Activated naive CD8-positive, alpha-beta T cell treated with anti-CD3 and anti-CD28 coated beads, Interleukin-2, amount 10 ng/mL, durations not matched to agents 7 days and 5 days (primary cell): ENCODE measurements around the gene ARMC5. TPM values are rescaled to one million over a fixed set of nuclear protein-coding genes. Genes with fewer than 3 reads are reported as not detected.

Experiments
- ATAC-seq: fragments of 150-1000 bp; cut with Tn5 transposase; one replicate; pipeline ENCODE4 v1.10.0; 2021; ENCODE audit warnings: low read depth, moderate library complexity
- POLR2A ChIA-PET: fragments of 350-600 bp; sonication (Branson Sonifier 250); formaldehyde crosslinking; loops from one replicate; lab custom pipeline; 2021; ENCODE audit warnings: antibody characterized with exemption; lab: Charles Lee
- DNase-seq: peaks from one replicate; pipeline ENCODE4 v3.0.0; 2021
- H3K27ac Mint-ChIP-seq: one replicate; pipeline ENCODE4 v1.8.0; 2022; ENCODE audit warnings: mild to moderate bottlenecking, mixed read lengths
- H3K27me3 Mint-ChIP-seq: one replicate; pipeline ENCODE4 v1.8.0; 2022; ENCODE audit warnings: mild to moderate bottlenecking, moderate library complexity, mixed read lengths
- H3K36me3 Mint-ChIP-seq: one replicate; pipeline ENCODE4 v1.8.0; 2021; ENCODE audit warnings: mild to moderate bottlenecking, mixed read lengths
- H3K4me1 Mint-ChIP-seq: one replicate; pipeline ENCODE4 v1.8.0; 2021; ENCODE audit warnings: mixed read lengths
- H3K4me3 Mint-ChIP-seq: one replicate; pipeline ENCODE4 v1.8.0; 2022; ENCODE audit warnings: mild to moderate bottlenecking, moderate library complexity, mixed read lengths
- H3K9me3 Mint-ChIP-seq: one replicate; pipeline ENCODE4 v1.8.0; 2021; ENCODE audit warnings: mixed read lengths
- total RNA-seq, 2 experiments: library from RNA; stranded (reverse); gene quantifications; one replicate each; pipeline ENCODE4 v1.2.3, GENCODE V29; 2021

Gene ARMC5
- total RNA-seq, 2 experiments from 2014 or later, result 12.9 to 13.6 TPM

DNA sequence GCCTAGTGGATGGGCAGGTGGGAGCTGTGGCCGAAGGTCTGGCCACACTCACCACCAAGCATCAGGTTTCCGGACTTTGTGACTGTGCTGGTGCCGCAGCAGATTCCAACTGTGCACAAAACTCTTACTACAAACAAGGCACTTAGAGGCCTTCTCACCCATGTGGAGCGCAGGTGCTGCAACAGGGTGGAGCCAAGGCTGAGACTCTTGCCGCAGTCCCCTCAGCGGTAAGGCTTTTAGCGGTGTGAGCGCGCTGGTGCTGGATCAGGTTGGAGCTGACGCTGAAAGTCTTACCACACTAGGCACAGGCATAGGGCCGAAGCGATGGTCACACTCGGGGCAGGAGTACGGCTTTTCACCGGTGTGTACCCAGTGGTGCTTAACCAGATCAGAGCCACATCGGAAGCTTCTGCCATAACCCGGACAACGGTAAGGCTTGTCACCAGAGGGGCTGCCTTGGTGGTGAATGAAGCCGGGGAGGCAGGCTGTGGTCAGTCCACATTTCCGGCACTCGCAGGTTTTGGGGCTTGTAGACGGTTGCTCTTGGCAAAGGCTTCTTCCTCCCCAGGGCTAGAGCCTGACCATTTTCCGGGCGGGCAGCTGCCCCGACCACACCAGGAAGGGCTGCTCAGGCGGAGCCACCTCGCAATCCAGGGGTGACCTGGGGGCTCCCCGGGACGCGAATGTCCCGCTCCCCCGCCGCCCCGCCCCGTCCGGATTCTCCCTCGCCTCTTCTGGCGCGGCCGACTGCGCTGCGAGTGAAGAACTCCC lies 1.0 kb upstream of the ARMC5 start:
- peak; percentile 83 for DNase-seq
- H3K4me3 Mint-ChIP-seq, result peak overlapping the region; percentile 87
- H3K27me3 Mint-ChIP-seq, result no peaks in the 10 kb centered on the region
- ATAC-seq, result peak; percentile 31
- H3K9me3 Mint-ChIP-seq, result no peaks in the 10 kb centered on the region
- H3K36me3 Mint-ChIP-seq, result peaks cover 13% of the 10 kb centered on the region
- peak overlapping the region; percentile 97 for H3K27ac Mint-ChIP-seq
- POLR2A ChIA-PET, result interaction anchor here (0.7 to 5.9 kb wide), 20 partner anchors 16 to 516 kb away, joined by 3 to 36 read pairs (median 7); partner anchors contain the start of genes FUS, KAT8, PYCARD and RUSF1
- peaks cover 41% of the 10 kb centered on the region for H3K4me1 Mint-ChIP-seq

DNA sequence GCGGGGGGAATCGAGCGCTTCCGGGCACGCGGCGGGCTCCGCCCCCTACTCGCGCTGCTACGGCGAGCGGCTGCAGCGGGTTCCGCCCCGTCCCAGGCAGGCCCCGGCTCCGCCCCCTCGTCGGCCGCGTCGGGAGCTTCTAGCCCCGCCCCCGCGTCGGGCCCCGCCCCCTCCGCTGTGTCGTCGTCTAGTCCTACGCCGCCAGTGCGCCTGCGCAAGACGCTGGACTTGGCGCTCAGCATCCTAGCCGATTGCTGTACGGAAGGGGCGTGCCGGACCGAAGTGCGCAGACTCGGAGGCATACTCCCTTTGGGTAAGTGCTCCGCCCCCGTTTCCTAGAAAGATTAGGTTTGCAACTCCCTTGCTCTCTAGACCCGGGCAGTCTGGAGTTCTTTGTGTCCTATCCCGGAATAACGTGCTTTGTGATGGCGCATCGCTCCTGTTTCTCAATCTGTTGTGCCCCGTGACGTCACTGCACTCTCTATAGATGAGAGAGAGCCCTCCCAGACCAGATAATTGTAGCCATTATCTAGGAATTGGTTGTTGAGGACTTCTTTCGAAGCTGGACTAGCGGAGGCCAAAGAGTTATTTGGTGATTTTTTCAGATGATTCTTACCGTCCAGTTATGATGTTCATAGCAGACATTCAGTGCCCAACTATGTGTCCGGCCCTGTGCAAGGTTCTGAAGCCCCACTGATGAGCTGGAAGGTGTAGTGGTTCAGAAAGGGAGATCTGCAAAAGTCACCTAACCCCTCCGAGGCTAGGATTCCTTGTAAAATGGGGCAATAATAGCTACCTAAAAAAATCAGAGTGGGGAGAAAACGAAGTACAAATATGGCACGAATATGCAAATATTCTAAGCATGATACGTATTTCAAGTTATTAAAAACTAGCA lies 633 bp downstream of the ARMC5 start:
- Mint-ChIP-seq H3K4me3 (peak overlapping the region; percentile 92), H3K27me3 (no peaks in the 10 kb centered on the region), H3K4me1 (peaks cover 36% of the 10 kb centered on the region), H3K9me3 (no peaks in the 10 kb centered on the region), H3K36me3 (peaks cover 14% of the 10 kb centered on the region), H3K27ac (peak overlapping the region; percentile 97)
- ATAC-seq (peak; percentile 72), DNase-seq (peak; percentile 100)
- POLR2A ChIA-PET, result interaction anchor here (0.7 to 5.9 kb wide), 29 partner anchors 8 to 518 kb away, joined by 3 to 36 read pairs (median 5); partner anchors contain the start of genes FUS, KAT8, PYCARD and RUSF1

GRCh38 chr16:31460582-31461002 lies 1.3 kb downstream of the ARMC5 start:
- POLR2A ChIA-PET, result interaction anchor here (0.7 to 5.9 kb wide), 19 partner anchors 9 to 475 kb away, joined by 3 to 36 read pairs (median 5); partner anchors contain the start of genes FUS, KAT8, RUSF1 and ZNF267
- ATAC-seq (no peak), DNase-seq (no peak)
- H3K27me3 Mint-ChIP-seq, result no peaks in the 10 kb centered on the region
- H3K4me1 Mint-ChIP-seq, result peaks cover 30% of the 10 kb centered on the region
- peak overlapping the region; percentile 92 for H3K4me3 Mint-ChIP-seq
- no peaks in the 10 kb centered on the region for H3K9me3 Mint-ChIP-seq
- peak overlapping the region; percentile 92 for H3K27ac Mint-ChIP-seq
- peaks cover 13% of the 10 kb centered on the region for H3K36me3 Mint-ChIP-seq

DNA sequence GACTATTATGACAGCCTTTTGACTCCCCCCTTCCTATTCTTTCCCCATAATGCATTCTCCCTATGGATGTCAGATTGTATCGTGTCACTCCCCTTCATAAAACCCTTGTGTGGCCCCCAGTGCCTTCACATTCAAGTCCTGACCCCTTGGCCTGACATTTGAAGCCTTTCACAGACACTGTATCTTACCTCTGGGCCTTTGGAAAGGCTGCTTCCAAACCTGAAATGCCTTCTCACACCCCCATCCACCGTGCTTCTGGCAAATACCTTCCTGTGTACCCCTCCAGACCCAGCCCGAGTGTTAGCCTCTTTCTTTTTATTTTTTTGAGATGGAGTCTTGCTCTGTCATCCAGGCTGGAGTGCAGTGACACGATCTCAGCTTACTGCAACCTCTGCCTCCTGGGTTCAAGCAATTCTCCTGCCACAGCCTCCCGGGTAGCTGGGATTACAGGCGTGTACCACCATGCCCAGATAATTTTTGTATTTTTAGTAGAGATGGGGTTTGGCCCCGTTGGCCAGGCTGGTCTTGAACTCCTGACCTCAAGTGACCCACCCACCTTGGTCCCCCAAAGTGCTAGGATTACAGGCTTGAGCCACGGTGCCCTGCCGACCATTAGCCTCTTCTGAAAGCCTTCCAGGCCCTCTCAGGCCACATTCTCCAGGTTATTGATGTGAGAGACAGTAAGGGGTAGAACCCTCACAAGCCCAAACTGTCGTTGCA lies 2.1 kb downstream of the ARMC5 start:
- peaks cover 25% of the 10 kb centered on the region for H3K4me1 Mint-ChIP-seq
- no peaks in the 10 kb centered on the region for H3K27me3 Mint-ChIP-seq
- H3K4me3 Mint-ChIP-seq, result peak overlapping the region; percentile 1
- peaks cover 12% of the 10 kb centered on the region for H3K36me3 Mint-ChIP-seq
- DNase-seq (no peak), ATAC-seq (no peak)
- H3K9me3 Mint-ChIP-seq, result no peaks in the 10 kb centered on the region
- peak overlapping the region; percentile 69 for H3K27ac Mint-ChIP-seq
- POLR2A ChIA-PET, result interaction anchor here (0.7 to 5.9 kb wide), 14 partner anchors 10 to 412 kb away, joined by 3 to 36 read pairs (median 11); partner anchors contain the start of genes FUS, KAT8, RUSF1 and ZNF267

DNA sequence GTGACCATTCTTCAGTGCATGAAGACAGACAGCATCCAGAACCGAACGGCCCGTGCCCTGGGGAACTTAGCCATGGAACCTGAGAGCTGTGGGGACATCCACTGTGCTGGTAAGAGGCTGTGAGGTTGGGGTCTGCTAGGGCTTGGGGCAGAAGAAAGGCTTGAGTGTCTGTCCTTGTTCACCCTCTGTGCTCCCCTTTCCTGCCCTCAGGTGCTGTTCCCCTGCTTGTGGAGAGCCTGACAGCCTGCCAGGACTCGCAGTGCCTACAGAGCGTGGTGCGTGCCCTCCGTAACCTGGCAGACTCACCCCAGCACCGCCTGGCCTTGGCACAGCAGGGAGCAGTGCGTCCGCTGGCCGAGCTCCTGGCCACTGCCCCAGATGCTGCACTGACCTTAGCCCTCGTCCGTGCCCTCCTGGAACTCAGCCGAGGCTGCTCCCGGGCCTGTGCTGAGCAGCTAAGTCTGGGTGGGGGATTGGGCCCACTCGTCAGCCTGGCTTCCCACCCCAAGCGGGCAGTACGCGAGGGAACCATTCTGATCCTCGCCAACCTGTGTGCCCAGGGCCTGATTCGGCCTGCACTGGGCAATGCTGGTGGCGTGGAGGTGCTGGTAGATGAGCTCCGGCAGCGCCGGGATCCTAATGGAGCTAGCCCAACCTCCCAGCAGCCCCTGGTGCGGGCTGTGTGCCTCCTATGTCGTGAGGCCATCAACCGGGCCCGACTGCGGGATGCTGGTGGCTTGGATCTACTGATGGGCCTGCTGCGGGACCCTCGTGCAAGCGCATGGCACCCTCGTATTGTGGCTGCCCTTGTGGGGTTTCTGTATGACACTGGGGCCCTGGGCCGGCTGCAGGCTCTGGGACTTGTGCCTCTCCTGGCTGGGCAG lies 2.9 kb downstream of the ARMC5 start:
- no peaks in the 10 kb centered on the region for H3K9me3 Mint-ChIP-seq
- H3K36me3 Mint-ChIP-seq, result peaks cover 10% of the 10 kb centered on the region
- no peak overlapping the region for H3K4me3 Mint-ChIP-seq
- H3K27me3 Mint-ChIP-seq, result no peaks in the 10 kb centered on the region
- DNase-seq (no peak), ATAC-seq (no peak)
- POLR2A ChIA-PET, result no interaction called here
- no peak overlapping the region for H3K27ac Mint-ChIP-seq
- H3K4me1 Mint-ChIP-seq, result peaks cover 25% of the 10 kb centered on the region

DNA sequence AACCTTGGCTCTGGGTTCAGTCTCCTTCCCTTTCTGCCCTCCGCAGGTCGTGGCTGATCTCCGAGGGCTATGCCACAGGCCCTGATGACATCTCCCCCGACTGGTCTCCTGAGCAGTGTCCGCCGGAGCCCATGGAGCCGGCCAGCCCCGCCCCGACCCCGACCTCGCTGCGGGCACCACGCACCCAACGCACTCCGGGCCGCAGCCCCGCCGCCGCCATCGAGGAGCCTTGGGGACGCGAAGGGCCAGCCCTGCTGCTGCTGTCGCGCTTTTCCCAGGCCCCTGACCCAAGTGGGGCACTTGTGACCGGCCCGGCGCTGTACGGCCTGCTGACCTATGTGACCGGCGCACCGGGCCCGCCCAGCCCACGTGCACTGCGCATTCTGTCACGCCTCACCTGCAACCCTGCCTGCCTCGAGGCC lies 5.1 kb downstream of the ARMC5 start:
- POLR2A ChIA-PET, result interaction anchor here (0.6 kb wide), 1 partner anchor 22 kb away, joined by 3 read pairs; the partner anchor contains the start of gene ZNF843
- Mint-ChIP-seq H3K4me1 (peaks cover 31% of the 10 kb centered on the region), H3K27ac (no peak overlapping the region), H3K9me3 (no peaks in the 10 kb centered on the region), H3K4me3 (no peak overlapping the region), H3K36me3 (peaks cover 10% of the 10 kb centered on the region), H3K27me3 (no peaks in the 10 kb centered on the region)
- DNase-seq, result no peak
- no peak for ATAC-seq

GRCh38 chr16:31464781-31465260 lies 5.5 kb downstream of the ARMC5 start:
- POLR2A ChIA-PET, result no interaction called here
- DNase-seq, result no peak
- Mint-ChIP-seq H3K4me3 (no peak overlapping the region), H3K4me1 (peaks cover 30% of the 10 kb centered on the region), H3K27me3 (no peaks in the 10 kb centered on the region), H3K9me3 (no peaks in the 10 kb centered on the region), H3K27ac (peak overlapping the region; percentile 48), H3K36me3 (peaks cover 10% of the 10 kb centered on the region)
- no peak for ATAC-seq

DNA sequence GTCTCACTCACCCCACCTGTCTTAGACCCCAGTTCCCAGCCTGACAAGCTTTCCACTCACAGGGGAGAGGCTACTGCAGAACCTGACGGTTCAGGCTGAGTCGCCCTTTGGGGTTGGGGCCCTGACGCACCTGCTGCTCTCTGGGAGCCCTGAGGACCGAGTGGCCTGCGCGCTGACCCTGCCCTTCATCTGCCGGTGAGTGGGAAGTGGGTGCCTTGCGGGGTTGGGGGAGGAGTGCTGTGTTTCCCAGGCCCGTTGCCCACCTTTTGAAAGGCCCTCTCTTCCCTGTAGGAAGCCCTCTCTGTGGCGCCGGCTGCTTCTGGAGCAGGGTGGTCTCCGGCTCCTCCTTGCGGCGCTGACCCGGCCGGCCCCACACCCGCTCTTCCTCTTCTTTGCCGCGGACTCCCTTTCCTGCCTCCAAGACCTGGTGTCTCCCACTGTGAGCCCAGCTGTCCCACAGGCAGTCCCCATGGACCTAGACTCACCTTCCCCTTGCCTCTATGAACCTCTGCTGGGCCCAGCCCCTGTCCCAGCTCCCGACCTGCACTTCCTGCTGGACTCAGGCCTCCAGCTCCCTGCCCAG lies 6.6 kb downstream of the ARMC5 start:
- H3K36me3 Mint-ChIP-seq, result peaks cover 10% of the 10 kb centered on the region
- H3K4me3 Mint-ChIP-seq, result no peak overlapping the region
- peaks cover 21% of the 10 kb centered on the region for H3K4me1 Mint-ChIP-seq
- DNase-seq, result no peak
- peaks cover 3% of the 10 kb centered on the region for H3K27me3 Mint-ChIP-seq
- POLR2A ChIA-PET, result interaction anchor here (0.5 kb wide), 1 partner anchor 696 kb away, joined by 3 read pairs; no protein-coding TSS in a partner anchor
- H3K9me3 Mint-ChIP-seq, result no peaks in the 10 kb centered on the region
- ATAC-seq, result no peak
- peak overlapping the region; percentile 25 for H3K27ac Mint-ChIP-seq

DNA sequence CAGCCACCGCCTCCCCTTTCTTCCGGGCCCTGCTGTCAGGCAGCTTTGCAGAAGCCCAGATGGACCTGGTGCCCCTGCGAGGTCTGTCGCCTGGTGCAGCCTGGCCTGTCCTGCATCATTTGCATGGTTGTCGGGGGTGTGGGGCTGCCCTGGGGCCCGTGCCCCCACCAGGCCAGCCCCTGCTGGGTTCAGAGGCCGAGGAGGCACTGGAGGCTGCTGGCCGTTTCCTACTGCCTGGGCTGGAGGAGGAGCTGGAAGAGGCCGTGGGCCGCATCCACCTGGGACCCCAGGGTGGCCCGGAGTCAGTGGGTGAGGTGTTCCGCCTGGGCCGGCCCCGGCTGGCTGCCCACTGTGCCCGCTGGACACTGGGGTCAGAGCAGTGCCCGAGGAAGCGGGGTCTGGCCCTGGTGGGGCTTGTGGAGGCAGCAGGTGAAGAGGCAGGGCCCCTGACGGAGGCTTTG lies 7.1 kb downstream of the ARMC5 start:
- H3K36me3 Mint-ChIP-seq, result peaks cover 10% of the 10 kb centered on the region
- ATAC-seq, result no peak
- POLR2A ChIA-PET, result interaction anchor here (0.5 kb wide), 1 partner anchor 697 kb away, joined by 3 read pairs; no protein-coding TSS in a partner anchor
- H3K27me3 Mint-ChIP-seq, result peaks cover 8% of the 10 kb centered on the region
- DNase-seq, result no peak
- H3K27ac Mint-ChIP-seq, result peak overlapping the region; percentile 78
- peaks cover 17% of the 10 kb centered on the region for H3K4me1 Mint-ChIP-seq
- H3K4me3 Mint-ChIP-seq, result no peak overlapping the region
- no peaks in the 10 kb centered on the region for H3K9me3 Mint-ChIP-seq

- ATAC-seq, result peak; percentile 74
- Mint-ChIP-seq H3K9me3 (no peaks in the 10 kb centered on the region), H3K27ac (peak overlapping the region; percentile 78), H3K4me1 (peaks cover 17% of the 10 kb centered on the region), H3K27me3 (peaks cover 12% of the 10 kb centered on the region), H3K36me3 (peaks cover 10% of the 10 kb centered on the region), H3K4me3 (peak overlapping the region; percentile 28)
- POLR2A ChIA-PET, result no interaction called here
- DNase-seq, result no peak
These were observed 8.0 kb downstream of the ARMC5 start for GRCh38 chr16:31467151-31467773.

GRCh38 chr16:31467858-31468257 lies 8.6 kb downstream of the ARMC5 start:
- DNase-seq (no peak), ATAC-seq (no peak)
- Mint-ChIP-seq H3K27ac (no peak overlapping the region), H3K36me3 (peaks cover 10% of the 10 kb centered on the region), H3K9me3 (no peaks in the 10 kb centered on the region), H3K27me3 (peaks cover 18% of the 10 kb centered on the region), H3K4me1 (peaks cover 20% of the 10 kb centered on the region), H3K4me3 (no peak overlapping the region)
- POLR2A ChIA-PET, result no interaction called here
